NCI-H2081 treated with DMSO at 0.1 percent for 48 hours (cell line): ENCODE results near the gene ITGB4.

ENCODE experiments used
- DNase-seq: peaks from one replicate; lab custom pipeline; 2025; lab: John Stamatoyannopoulos, UW

The ITGB4 gene

GRCh38 chr17:75697651-75698291 is 23.5 kb upstream of the ITGB4 start:
- no peak for DNase-seq

GRCh38 chr17:75698659-75699058 is 22.6 kb upstream of the ITGB4 start:
- DNase-seq: no peak

DNA sequence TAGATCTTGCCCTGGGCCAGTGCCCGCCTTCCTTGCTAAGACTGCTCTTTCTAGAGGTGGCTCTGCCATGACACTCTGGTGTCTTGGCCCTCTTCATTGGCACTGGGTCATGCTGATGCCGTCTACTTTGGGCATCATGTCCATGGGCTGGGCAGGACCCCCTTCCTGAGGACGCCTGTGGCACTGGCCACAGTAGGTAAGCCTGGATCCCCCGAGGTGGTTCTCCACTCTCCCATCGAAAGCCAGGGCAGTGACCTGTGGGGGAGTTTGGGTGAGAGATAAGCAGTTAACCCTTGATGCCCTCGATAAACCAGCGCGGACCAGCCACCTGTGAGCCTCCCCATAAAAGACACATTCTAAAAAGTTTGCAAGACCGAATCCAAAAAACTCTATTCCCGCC is 20.0 kb upstream of the ITGB4 start:
- no peak for DNase-seq

GRCh38 chr17:75703191-75703590 is 18.1 kb upstream of the ITGB4 start:
- no peak for DNase-seq

DNA sequence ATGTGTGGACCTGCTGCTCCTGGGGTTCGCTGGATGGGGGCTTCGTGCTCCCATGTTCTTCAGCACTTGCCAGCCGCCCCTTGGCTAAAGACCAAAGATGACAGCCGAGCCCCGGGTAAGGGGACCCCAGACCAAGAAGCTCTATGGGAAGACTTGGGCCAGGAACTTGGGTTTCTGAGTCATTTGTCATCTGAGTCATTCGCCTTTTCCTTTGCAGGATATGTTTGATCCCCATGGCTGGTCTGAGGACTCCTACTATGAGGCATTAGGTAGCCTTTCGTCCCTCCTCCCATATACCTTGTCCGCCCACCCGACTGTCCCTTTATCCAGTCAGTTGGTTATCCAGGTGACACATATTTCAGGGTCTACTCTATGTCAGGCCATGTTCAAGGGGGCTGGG is 17.7 kb upstream of the ITGB4 start:
- no peak for DNase-seq

DNA sequence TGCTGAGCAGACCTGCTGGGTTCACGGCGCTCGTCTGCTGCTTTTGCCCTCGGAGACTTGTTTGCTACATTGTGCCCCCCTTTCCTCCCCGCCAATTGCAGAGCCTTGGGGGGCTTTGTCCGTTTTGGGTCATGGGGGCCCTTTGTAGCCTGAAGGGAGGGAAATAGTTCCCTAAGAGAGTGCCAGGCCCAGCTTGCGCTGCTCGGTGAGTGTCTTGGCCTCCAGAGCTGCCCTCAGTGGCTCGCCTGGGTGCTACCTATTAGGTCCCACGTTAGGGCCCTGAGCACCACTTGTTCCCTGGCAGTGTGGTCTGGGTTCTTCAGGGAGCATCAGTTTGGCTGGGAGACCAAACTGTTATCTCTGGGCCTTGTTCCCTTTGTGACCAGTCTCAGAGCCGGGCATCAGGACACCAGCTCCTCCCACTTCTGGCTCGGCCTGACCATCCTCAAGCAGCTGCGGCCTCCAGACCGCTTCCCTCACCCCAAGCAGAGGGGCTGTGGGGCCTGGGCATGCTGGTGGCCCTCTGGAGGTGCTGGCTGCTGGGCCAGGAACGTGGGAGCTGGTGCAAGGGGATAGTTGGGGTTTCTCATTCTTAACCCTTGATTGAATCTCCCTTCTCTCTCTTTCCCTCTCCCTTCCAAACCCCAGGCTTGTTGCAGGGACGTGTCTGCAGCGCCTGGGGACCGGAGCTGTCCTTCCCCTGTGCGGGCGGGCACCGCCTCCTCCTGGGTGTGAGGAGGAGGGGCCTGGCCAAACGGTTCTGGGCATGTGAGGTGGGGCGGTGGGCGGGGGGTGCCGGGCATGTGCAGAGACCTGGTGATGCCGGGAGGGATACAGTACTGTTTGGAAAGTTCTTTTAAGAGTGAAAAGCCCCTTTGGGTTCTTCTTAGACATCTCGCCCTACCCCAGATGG is 16.0 kb upstream of the ITGB4 start:
- DNase-seq: no peak

DNA sequence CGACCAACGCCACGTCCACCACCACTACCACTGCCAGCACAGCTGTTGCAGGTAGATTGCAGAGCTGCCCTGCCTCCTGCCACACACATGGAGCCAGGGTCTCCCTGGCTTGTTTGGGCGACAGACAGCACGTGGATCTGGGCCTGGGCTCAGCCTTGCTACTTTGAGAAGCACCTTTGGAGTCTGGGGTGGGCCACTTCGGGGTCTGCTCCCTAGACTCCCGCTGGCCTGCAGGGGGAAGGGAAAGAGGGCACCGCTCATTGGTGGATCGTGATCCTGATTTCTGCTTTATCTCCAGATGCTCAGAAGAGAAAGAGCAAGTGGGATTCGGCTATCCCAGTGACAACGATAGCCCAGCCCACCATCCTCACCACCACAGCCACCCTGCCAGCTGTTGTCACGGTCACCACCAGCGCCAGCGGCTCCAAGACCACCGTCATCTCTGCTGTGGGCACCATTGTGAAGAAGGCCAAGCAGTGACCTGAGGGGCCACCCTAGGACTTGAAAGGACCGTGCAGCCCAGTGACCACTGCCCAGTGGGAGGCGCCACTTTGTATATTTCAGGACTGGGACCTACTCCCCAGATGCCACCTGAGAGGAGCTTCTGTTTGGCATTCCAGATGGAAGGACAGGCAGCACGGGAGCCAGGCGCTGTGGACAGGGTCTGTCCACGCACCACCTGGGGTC is 15.1 kb upstream of the ITGB4 start:
- DNase-seq: no peak

GRCh38 chr17:75707079-75707571 is 14.1 kb upstream of the ITGB4 start:
- DNase-seq: no peak

- no peak for DNase-seq
These were observed 8.8 kb upstream of the ITGB4 start for GRCh38 chr17:75712446-75712845.

DNA sequence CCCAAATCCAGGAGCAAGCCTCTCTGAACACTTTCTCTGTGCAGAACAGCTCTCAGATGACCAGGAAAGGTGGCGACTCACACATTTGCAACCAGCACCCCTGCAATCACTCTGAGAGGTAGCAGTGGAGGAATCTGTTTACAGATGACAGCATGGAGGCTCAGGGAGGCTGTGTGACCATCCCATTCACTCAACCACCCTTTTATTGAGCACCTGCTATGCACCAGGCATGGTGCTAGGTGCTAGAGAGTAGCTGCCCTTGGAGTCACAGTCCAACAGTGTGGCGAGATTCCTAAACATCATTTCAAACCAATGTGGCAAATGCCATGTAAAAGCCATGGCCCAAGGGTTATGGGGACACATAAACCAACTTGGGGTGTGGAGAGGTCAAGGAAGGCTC is 1.5 kb upstream of the ITGB4 start:
- DNase-seq: no peak

DNA sequence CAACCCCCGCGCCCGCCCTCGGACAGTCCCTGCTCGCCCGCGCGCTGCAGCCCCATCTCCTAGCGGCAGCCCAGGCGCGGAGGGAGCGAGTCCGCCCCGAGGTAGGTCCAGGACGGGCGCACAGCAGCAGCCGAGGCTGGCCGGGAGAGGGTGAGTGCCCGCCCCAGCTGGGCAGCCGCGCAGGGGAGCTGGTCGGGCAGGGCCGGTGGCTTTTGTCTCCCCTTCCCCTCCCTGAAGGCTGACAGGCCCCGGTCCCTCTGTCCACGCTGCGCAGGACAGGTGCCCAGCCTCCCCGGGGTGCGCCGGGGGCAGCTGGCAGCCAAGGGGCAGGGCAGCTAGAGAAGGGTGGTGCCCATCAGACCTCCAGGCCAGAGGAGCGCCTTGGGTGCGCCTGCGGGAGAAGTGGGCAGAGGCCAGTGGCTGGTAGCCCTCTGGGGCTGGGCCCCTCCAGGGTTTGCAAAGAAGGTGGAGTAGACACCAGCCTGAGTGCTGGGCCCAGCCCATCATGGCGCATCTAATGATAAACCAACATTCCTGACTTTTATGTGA is 278 bp downstream of the ITGB4 start:
- DNase-seq: no peak

- DNase-seq: no peak
These were observed 817 bp downstream of the ITGB4 start for GRCh38 chr17:75722076-75722475.

DNA sequence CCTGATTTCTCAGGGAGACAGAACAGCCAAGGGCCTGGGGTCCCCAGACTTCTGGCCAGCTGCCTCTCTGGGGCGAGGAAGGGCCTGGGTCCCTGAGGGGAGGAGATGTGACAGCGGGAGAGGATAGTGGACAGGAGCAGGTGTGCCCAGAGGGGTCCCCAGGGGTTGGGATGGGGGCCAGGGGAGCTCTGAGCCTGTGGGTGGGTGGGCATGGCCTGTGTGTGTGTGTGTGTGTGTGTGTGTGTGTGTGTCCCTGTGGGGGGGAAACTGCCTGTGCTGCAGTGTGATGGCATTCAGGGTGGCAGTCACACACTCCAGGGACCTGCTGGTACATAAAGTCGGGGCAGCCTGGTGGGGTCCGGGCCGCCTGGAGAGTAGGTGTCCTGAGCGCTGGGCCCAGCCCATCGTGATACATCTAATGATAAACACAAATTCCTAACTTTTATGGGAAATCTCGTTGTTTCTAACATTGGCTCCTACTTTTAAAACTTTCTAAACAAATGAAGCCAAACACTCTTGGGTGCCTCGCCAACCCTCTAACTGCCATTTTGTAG is 1.4 kb downstream of the ITGB4 start:
- no peak for DNase-seq

GRCh38 chr17:75723171-75723930 is 2.1 kb downstream of the ITGB4 start:
- no peak for DNase-seq

DNA sequence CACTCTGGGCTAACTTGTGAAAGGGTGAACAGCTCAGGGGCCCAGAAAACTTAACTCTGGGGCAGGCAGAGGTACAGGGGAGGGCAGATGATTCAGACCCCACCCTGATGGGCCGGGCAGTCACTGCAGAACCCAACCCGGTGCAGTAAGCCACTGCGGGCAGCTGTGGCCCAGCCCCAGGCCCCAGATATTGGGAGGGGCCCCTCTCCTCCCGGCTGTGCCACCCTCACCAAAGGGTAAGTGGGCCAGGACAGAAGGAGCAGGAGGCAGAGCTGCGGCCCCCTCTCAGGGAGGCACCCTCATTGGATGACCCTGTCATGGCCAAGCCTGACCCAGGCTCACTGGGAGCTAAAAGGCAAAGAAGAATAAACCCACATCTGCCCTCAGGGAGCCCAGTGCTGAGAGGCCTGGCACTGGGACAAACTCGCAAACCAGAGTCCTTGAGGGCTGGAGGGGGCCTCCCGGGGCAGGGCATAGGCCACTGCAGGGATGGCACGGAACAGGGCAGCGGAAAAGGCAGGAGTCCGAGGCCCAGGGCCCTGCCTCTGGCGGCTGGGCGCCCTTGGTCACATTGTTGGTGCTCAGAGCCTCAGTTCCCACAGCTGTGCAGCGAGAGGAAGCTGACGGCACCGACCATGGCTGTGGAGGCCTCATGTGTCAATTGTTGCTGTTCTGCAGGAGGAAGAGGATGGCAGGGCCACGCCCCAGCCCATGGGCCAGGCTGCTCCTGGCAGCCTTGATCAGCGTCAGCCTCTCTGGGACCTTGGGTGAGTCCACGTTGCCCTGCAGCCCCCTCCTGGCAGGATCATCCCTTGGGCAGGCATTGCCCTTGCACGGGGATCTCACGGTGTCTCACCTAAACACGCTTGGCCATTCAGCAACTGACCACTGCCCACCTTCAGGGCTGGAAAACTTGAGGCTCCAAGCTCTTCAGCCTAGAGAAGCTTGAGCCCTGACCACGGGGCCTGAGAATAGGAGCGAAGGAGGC is 3.1 kb downstream of the ITGB4 start:
- DNase-seq: no peak

- no peak for DNase-seq
These were observed 4.2 kb downstream of the ITGB4 start for GRCh38 chr17:75725504-75725903.

DNA sequence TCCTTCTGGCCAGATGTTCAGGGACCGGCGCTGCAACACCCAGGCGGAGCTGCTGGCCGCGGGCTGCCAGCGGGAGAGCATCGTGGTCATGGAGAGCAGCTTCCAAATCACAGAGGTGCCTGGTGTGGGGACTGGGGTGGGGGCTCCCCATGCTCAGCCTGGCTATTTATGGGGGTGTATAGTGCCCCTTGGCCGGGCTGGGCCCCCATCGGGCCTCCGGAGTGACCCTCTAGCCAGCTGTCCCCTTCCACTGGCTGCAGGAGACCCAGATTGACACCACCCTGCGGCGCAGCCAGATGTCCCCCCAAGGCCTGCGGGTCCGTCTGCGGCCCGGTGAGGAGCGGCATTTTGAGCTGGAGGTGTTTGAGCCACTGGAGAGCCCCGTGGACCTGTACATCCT is 6.1 kb downstream of the ITGB4 start:
- DNase-seq: no peak

GRCh38 chr17:75729351-75729750 is 8.1 kb downstream of the ITGB4 start:
- no peak for DNase-seq

GRCh38 chr17:75730065-75730464 is 8.8 kb downstream of the ITGB4 start:
- DNase-seq: no peak

- DNase-seq: no peak
These were observed 9.9 kb downstream of the ITGB4 start for GRCh38 chr17:75731086-75731715.
